WI38 (cell line): Measurements from ENCODE around the gene LDLRAP1.

Experiments used
- H3K4me3 ChIP-seq: 2 replicates; pipeline ENCODE4 v1.5.1; 2011; ENCODE audit warnings: low read depth, mild to moderate bottlenecking, control low read depth, low read length
- TF ChIP-seq, protein P1 (sequence below): IDR thresholded peaks from 2 replicates; pipeline ENCODE4 v1.5.1; 2012; ENCODE audit warnings: low read depth, mild to moderate bottlenecking, control low read depth, low read length

Gene LDLRAP1

DNA sequence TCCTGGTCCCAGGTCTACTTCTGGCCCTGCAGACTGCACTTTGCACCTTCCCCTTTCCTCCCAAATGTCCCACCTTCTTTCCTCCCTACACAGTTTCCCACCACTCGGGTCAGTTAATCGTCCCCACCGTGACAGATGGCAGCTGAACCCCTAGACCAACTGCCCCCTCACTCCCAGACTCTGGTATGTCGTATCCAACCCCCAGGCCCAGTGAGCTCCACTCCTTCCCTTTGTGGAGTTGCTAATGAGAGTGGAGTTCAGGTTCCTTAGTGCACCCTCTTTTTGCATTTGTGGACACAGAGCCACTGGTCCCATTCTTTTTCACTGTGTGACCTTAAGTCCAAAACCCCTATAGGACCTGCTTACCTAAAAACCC lies 75.0 kb downstream of the LDLRAP1 start:
- TF ChIP-seq, protein P1, sequence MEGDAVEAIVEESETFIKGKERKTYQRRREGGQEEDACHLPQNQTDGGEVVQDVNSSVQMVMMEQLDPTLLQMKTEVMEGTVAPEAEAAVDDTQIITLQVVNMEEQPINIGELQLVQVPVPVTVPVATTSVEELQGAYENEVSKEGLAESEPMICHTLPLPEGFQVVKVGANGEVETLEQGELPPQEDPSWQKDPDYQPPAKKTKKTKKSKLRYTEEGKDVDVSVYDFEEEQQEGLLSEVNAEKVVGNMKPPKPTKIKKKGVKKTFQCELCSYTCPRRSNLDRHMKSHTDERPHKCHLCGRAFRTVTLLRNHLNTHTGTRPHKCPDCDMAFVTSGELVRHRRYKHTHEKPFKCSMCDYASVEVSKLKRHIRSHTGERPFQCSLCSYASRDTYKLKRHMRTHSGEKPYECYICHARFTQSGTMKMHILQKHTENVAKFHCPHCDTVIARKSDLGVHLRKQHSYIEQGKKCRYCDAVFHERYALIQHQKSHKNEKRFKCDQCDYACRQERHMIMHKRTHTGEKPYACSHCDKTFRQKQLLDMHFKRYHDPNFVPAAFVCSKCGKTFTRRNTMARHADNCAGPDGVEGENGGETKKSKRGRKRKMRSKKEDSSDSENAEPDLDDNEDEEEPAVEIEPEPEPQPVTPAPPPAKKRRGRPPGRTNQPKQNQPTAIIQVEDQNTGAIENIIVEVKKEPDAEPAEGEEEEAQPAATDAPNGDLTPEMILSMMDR, result no peak
- peak overlapping the region; percentile 68 for H3K4me3 ChIP-seq
